ENCODE data around the gene FGF19. TPM values are rescaled to one million over a fixed set of nuclear protein-coding genes. Genes with fewer than 3 reads are reported as not detected.

The FGF19 gene
- not detected for total RNA-seq

GRCh38 chr11:69703768-69704507, at the start of gene FGF19:
Gene FGF19 (minus strand): TSS chr11:69704022. CDS start chr11:69703876, 146 bp downstream.
- DNase-seq = no peak
- Mint-ChIP-seq H3K4me3 (no peak within 1 kb of the TSS), H3K27ac (no peak within 1 kb of the TSS), H3K9me3 (no peaks in the 10 kb centered on the region), H3K27me3 (peaks cover 37% of the 10 kb centered on the region), H3K4me1 (ENCODE audit: low read depth) (peaks cover 9% of the 10 kb centered on the region), H3K36me3 (no peaks in the 10 kb centered on the region)
- ChIA-PET POLR2A (no interaction called here), CTCF (no interaction called here)
- intact Hi-C loops (cut with micrococcal nuclease) = loop anchor here (10.0 kb wide), 1 partner anchor 111 kb away; the partner anchor contains the start of gene FGF3

- H3K27ac Mint-ChIP-seq = no peak overlapping the region
- no peaks in the 10 kb centered on the region for H3K36me3 Mint-ChIP-seq
- intact Hi-C loops (cut with micrococcal nuclease) = no loop called here
- ChIA-PET CTCF (no interaction called here), POLR2A (no interaction called here)
- no peak for DNase-seq
- no peak overlapping the region for H3K4me3 Mint-ChIP-seq
- H3K9me3 Mint-ChIP-seq = peaks cover 4% of the 10 kb centered on the region
- peaks cover 13% of the 10 kb centered on the region for H3K27me3 Mint-ChIP-seq
- H3K4me1 Mint-ChIP-seq (ENCODE audit: low read depth) = no peaks in the 10 kb centered on the region
Observed at GRCh38 chr11:69752890-69753289, 49.1 kb upstream of the FGF19 start.

- no peak overlapping the region for H3K4me3 Mint-ChIP-seq
- H3K9me3 Mint-ChIP-seq = no peaks in the 10 kb centered on the region
- H3K27me3 Mint-ChIP-seq = peaks cover 7% of the 10 kb centered on the region
- no peak for DNase-seq
- ChIA-PET CTCF (no interaction called here), POLR2A (no interaction called here)
- no peaks in the 10 kb centered on the region for H3K4me1 Mint-ChIP-seq (ENCODE audit: low read depth)
- H3K36me3 Mint-ChIP-seq = no peaks in the 10 kb centered on the region
- intact Hi-C loops (cut with micrococcal nuclease) = no loop called here
- H3K27ac Mint-ChIP-seq = no peak overlapping the region
Observed at GRCh38 chr11:69750875-69751597, 47.2 kb upstream of the FGF19 start.

- H3K27me3 Mint-ChIP-seq = peaks cover 5% of the 10 kb centered on the region
- ChIA-PET CTCF (no interaction called here), POLR2A (no interaction called here)
- H3K4me1 Mint-ChIP-seq (ENCODE audit: low read depth) = no peaks in the 10 kb centered on the region
- H3K9me3 Mint-ChIP-seq = no peaks in the 10 kb centered on the region
- H3K27ac Mint-ChIP-seq = no peak overlapping the region
- no peak for DNase-seq
- no peaks in the 10 kb centered on the region for H3K36me3 Mint-ChIP-seq
- intact Hi-C loops (cut with micrococcal nuclease) = no loop called here
- H3K4me3 Mint-ChIP-seq = no peak overlapping the region
Observed at GRCh38 chr11:69750108-69750850, 46.5 kb upstream of the FGF19 start.

- ChIA-PET CTCF (no interaction called here), POLR2A (no interaction called here)
- DNase-seq = no peak
- intact Hi-C loops (cut with micrococcal nuclease) = no loop called here
- Mint-ChIP-seq H3K27me3 (peaks cover 3% of the 10 kb centered on the region), H3K27ac (no peak overlapping the region), H3K36me3 (no peaks in the 10 kb centered on the region), H3K4me1 (ENCODE audit: low read depth) (no peaks in the 10 kb centered on the region), H3K4me3 (no peak overlapping the region), H3K9me3 (no peaks in the 10 kb centered on the region)
Observed at GRCh38 chr11:69748637-69749036, 44.8 kb upstream of the FGF19 start.

- no peak for DNase-seq
- H3K9me3 Mint-ChIP-seq = no peaks in the 10 kb centered on the region
- intact Hi-C loops (cut with micrococcal nuclease) = no loop called here
- ChIA-PET POLR2A (no interaction called here), CTCF (no interaction called here)
- peaks cover 8% of the 10 kb centered on the region for H3K27me3 Mint-ChIP-seq
- no peak overlapping the region for H3K27ac Mint-ChIP-seq
- H3K36me3 Mint-ChIP-seq = no peaks in the 10 kb centered on the region
- no peak overlapping the region for H3K4me3 Mint-ChIP-seq
- no peaks in the 10 kb centered on the region for H3K4me1 Mint-ChIP-seq (ENCODE audit: low read depth)
Observed at GRCh38 chr11:69746752-69747742, 43.2 kb upstream of the FGF19 start.

- Mint-ChIP-seq H3K27me3 (peaks cover 10% of the 10 kb centered on the region), H3K36me3 (no peaks in the 10 kb centered on the region), H3K27ac (no peak overlapping the region), H3K4me1 (ENCODE audit: low read depth) (no peaks in the 10 kb centered on the region), H3K4me3 (no peak overlapping the region), H3K9me3 (no peaks in the 10 kb centered on the region)
- ChIA-PET POLR2A (no interaction called here), CTCF (no interaction called here)
- intact Hi-C loops (cut with micrococcal nuclease) = no loop called here
- no peak for DNase-seq
Observed at GRCh38 chr11:69746140-69746539, 42.3 kb upstream of the FGF19 start.

GRCh38 chr11:69745201-69745600, 41.4 kb upstream of the FGF19 start:
- Mint-ChIP-seq H3K27me3 (peaks cover 10% of the 10 kb centered on the region), H3K4me1 (ENCODE audit: low read depth) (no peaks in the 10 kb centered on the region), H3K4me3 (no peak overlapping the region), H3K27ac (no peak overlapping the region), H3K36me3 (no peaks in the 10 kb centered on the region), H3K9me3 (no peaks in the 10 kb centered on the region)
- ChIA-PET POLR2A (no interaction called here), CTCF (no interaction called here)
- intact Hi-C loops (cut with micrococcal nuclease) = no loop called here
- DNase-seq = no peak

- peaks cover 10% of the 10 kb centered on the region for H3K27me3 Mint-ChIP-seq
- no peaks in the 10 kb centered on the region for H3K4me1 Mint-ChIP-seq (ENCODE audit: low read depth)
- H3K4me3 Mint-ChIP-seq = no peak overlapping the region
- H3K27ac Mint-ChIP-seq = no peak overlapping the region
- ChIA-PET POLR2A (no interaction called here), CTCF (no interaction called here)
- DNase-seq = no peak
- peaks cover 1% of the 10 kb centered on the region for H3K9me3 Mint-ChIP-seq
- H3K36me3 Mint-ChIP-seq = no peaks in the 10 kb centered on the region
- intact Hi-C loops (cut with micrococcal nuclease) = no loop called here
Observed at GRCh38 chr11:69744435-69744834, 40.6 kb upstream of the FGF19 start.

- H3K4me3 Mint-ChIP-seq = no peak overlapping the region
- ChIA-PET CTCF (no interaction called here), POLR2A (interaction anchor here (0.7 kb wide), 1 partner anchor 1331 kb away, joined by 3 read pairs; no protein-coding TSS in a partner anchor)
- H3K9me3 Mint-ChIP-seq = peaks cover 15% of the 10 kb centered on the region
- DNase-seq = no peak
- H3K4me1 Mint-ChIP-seq (ENCODE audit: low read depth) = no peaks in the 10 kb centered on the region
- H3K27ac Mint-ChIP-seq = no peak overlapping the region
- intact Hi-C loops (cut with micrococcal nuclease) = no loop called here
- H3K27me3 Mint-ChIP-seq = peaks cover 18% of the 10 kb centered on the region
- peaks cover 1% of the 10 kb centered on the region for H3K36me3 Mint-ChIP-seq
Observed at GRCh38 chr11:69734841-69735240, 31.0 kb upstream of the FGF19 start.

GRCh38 chr11:69734367-69734766, 30.5 kb upstream of the FGF19 start:
- Mint-ChIP-seq H3K27me3 (peaks cover 22% of the 10 kb centered on the region), H3K36me3 (peaks cover 1% of the 10 kb centered on the region), H3K4me1 (ENCODE audit: low read depth) (no peaks in the 10 kb centered on the region), H3K27ac (no peak overlapping the region), H3K9me3 (peaks cover 13% of the 10 kb centered on the region), H3K4me3 (no peak overlapping the region)
- no peak for DNase-seq
- CTCF ChIA-PET = no interaction called here
- intact Hi-C loops (cut with micrococcal nuclease) = no loop called here
- POLR2A ChIA-PET = interaction anchor here (0.7 kb wide), 1 partner anchor 1331 kb away, joined by 3 read pairs; no protein-coding TSS in a partner anchor

GRCh38 chr11:69732910-69733309, 29.1 kb upstream of the FGF19 start:
- Mint-ChIP-seq H3K4me3 (no peak overlapping the region), H3K27ac (no peak overlapping the region), H3K9me3 (peaks cover 9% of the 10 kb centered on the region), H3K36me3 (peaks cover 1% of the 10 kb centered on the region), H3K4me1 (ENCODE audit: low read depth) (no peaks in the 10 kb centered on the region), H3K27me3 (peaks cover 27% of the 10 kb centered on the region)
- ChIA-PET CTCF (no interaction called here), POLR2A (no interaction called here)
- no peak for DNase-seq
- intact Hi-C loops (cut with micrococcal nuclease) = no loop called here
